PC-3 (cell line): ENCODE data around the gene STX5.

ENCODE experiments used
- EZH2 ChIP-seq: fragments of 300-600 bp; sonication (generic); IDR thresholded peaks from one replicate; pipeline ENCODE4 v1.6.1; 2017; ENCODE audit warnings: antibody characterized with exemption, mild to moderate bottlenecking, low read length; ENCODE audit not compliant: unreplicated experiment
- EZH2phosphoT487 ChIP-seq: fragments of 300-600 bp; sonication (generic); IDR thresholded peaks from 2 replicates; pipeline ENCODE4 v1.6.1; 2018; ENCODE audit warnings: mild to moderate bottlenecking, antibody characterized with exemption, low read length, borderline replicate concordance
- TF ChIP-seq, protein P1 (sequence below): fragments of 300-600 bp; sonication (generic); conservative IDR thresholded peaks from 2 replicates; pipeline ENCODE4 v1.5.1; 2017; ENCODE audit warnings: antibody characterized with exemption, low read depth, mild to moderate bottlenecking, low read length

DNA sequence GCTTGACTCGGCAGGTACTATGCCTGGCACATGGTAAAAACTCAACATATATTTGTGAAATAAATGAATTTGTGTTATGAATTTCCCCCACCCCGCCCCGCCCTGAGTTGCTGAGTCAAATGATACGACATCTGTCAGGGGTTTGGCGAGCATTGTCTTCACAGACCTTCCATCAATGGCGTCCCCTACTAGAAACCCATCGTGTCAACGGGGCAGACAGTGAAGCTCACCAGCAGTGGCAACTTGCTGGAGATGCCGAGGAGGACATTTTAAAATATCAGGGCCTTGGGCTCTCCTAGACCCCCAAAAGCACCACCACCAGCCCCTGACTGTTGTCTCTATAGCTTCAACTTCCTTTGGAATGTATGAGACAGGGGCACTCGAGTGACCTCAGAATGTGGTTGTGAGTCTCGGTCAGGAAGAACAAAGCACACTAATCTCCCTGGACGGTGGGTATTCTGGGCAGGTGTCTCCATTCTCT lies 25.9 kb downstream of the STX5 start:
- TF ChIP-seq, protein P1, sequence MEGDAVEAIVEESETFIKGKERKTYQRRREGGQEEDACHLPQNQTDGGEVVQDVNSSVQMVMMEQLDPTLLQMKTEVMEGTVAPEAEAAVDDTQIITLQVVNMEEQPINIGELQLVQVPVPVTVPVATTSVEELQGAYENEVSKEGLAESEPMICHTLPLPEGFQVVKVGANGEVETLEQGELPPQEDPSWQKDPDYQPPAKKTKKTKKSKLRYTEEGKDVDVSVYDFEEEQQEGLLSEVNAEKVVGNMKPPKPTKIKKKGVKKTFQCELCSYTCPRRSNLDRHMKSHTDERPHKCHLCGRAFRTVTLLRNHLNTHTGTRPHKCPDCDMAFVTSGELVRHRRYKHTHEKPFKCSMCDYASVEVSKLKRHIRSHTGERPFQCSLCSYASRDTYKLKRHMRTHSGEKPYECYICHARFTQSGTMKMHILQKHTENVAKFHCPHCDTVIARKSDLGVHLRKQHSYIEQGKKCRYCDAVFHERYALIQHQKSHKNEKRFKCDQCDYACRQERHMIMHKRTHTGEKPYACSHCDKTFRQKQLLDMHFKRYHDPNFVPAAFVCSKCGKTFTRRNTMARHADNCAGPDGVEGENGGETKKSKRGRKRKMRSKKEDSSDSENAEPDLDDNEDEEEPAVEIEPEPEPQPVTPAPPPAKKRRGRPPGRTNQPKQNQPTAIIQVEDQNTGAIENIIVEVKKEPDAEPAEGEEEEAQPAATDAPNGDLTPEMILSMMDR = no peak
- TF ChIP-seq EZH2 (no peak), EZH2phosphoT487 (no peak)
